ENCODE measurements around the gene OR10P1.

The OR10P1 gene

DNA sequence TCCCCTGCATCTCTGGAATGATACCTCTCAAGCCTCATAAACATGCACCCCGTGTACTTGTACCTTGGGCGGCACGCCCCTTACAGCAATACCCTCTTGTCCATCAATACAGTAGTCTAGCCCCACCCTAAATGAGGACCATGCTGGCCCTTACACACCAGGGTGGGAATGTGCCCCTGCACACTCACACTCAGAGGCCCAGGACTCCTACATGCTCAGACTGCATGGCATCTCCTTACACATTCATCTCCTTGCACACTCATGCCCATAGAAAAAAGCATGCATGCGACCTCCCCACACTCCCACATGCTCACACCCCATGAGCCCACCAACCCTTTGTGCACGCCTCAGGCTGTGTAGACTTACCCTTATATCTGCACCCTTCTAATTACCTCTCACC, 49.0 kb downstream of the OR10P1 start:
- DNase-seq (ENCODE audit: low spot score) = no peak

DNA sequence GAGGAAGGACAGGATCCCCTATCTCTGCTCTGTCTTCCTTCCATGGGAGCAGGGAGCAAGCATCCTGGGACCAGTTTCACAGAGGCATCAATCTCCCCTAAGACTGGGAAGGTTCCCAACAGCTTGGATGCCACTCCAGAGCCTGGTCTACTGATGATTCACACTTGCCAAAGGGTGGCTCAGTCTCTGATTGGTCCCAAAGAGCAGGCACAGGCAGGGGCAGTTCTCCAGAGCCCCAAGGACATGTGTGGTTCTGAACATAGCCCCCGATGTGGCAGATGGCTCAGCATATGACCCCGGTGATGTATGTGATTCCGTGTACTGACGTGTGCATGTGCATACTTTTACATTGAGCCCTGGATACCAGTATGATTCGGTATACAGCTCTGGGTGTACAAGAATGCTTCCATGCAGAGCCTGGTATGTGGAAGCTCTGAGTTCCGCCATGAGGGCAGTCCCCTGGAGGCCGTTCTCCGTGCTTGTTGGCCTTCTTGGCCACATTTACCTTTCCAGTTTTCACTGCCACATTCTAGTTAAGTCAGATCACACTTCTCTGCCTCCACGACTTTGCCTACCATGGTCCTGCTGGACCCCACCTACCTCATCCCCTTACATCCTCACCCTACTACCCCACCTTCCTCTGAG, 49.8 kb downstream of the OR10P1 start:
- no peak for DNase-seq (ENCODE audit: low spot score)

Data from NAMALWA (cell line).